Gastroesophageal sphincter (tissue), 4 donors: ENCODE results near the gene FBXW5. TPM values are rescaled to one million over a fixed set of nuclear protein-coding genes. Genes with fewer than 3 reads are reported as not detected.

ENCODE experiments used
- ATAC-seq: fragments of 150-250 bp; one replicate; pipeline ENCODE4 v1.9.1; 2016; ENCODE audit warnings: mild to moderate bottlenecking, moderate library complexity
- H3K27ac ChIP-seq, 4 donors: fragments of 200-600 bp; sonication (generic) in 3 of 4; 1 replicate in 3 of 4; 2 replicates in 1 of 4; pipeline ENCODE4 v1.5.1; 2016 to 2019
- H3K27me3 ChIP-seq: fragments of 200-600 bp; sonication (generic); one replicate; pipeline ENCODE4 v1.5.1; 2019
- H3K36me3 ChIP-seq, 2 donors: fragments of 200-600 bp; sonication (generic); one replicate each; pipeline ENCODE4 v1.5.1; 2019; ENCODE audit warnings: control low read depth in 1 of 2
- H3K4me1 ChIP-seq, 3 donors: fragments of 200-600 bp; sonication (generic); 1 replicate in 2 of 3; 2 replicates in 1 of 3; pipeline ENCODE4 v1.5.1; 2016 to 2019; ENCODE audit warnings: control low read depth in 2 of 3
- H3K4me3 ChIP-seq, 2 donors: fragments of 200-600 bp; sonication (generic); one replicate each; pipeline ENCODE4 v1.5.1; 2019; ENCODE audit warnings: mild to moderate bottlenecking in 1 of 2, moderate library complexity in 1 of 2
- H3K9me3 ChIP-seq, 3 donors: fragments of 200-600 bp; sonication (generic); one replicate each; pipeline ENCODE4 v1.5.1; 2017 to 2019; ENCODE audit warnings: control low read depth in 2 of 3
- CTCF ChIP-seq, 4 experiments: fragments of 200-600 bp in 2 of 4; fragments of 450-650 bp in 2 of 4; sonication (generic) in 1 of 4; IDR thresholded peaks; one replicate each; pipeline ENCODE4 v1.5.1; 2017 to 2019; ENCODE audit warnings: antibody characterized with exemption in 4 of 4, mild to moderate bottlenecking in 2 of 4, moderate library complexity in 2 of 4
- EP300 ChIP-seq: sonication (generic); formaldehyde crosslinking; IDR thresholded peaks from one replicate; pipeline ENCODE4 v1.6.1; 2017; ENCODE audit warnings: antibody characterized with exemption, mild to moderate bottlenecking
- POLR2A ChIP-seq, 2 donors: fragments of 450-650 bp; IDR thresholded peaks; one replicate each; pipeline ENCODE4 v1.6.1; 2017; ENCODE audit warnings: antibody characterized with exemption in 2 of 2, mild to moderate bottlenecking in 2 of 2, moderate library complexity in 1 of 2
- POLR2AphosphoS5 ChIP-seq: sonication (generic); formaldehyde crosslinking; IDR thresholded peaks from one replicate; pipeline ENCODE4 v1.6.1; 2017; ENCODE audit warnings: antibody characterized with exemption
- WGBS, 2 donors: methylation state at CpG; one replicate each; pipeline ENCODE4 v1.1.5; 2018; ENCODE audit warnings: low coverage in 1 of 2; 5-methylcytosine and 5-hydroxymethylcytosine counted together
- total RNA-seq, 4 donors: library from RNA; depleted of rRNA; stranded (reverse); fragments of >200 nt; gene quantifications; one replicate each; pipeline ENCODE4 v1.1.0, GENCODE V29; 2016

Gene FBXW5
- total RNA-seq, 4 donors from 2014 or later, result 171 to 310 (median 236) TPM

- TF ChIP-seq CTCF (IDR thresholded peaks at IDR 0.05) (no peak), POLR2AphosphoS5 (no peak), POLR2A (IDR thresholded peaks at IDR 0.05) (no peak), EP300 (no peak)
- H3K36me3 ChIP-seq, result no peaks in the 10 kb centered on the region
- WGBS, 2 donors, result 86% methylated on average over 10 of the region's 25 CpGs; no CpG with 5 or more reads in 1 of the 2 donors
- ATAC-seq, result no peak
- peaks cover 7% of the 10 kb centered on the region for H3K27me3 ChIP-seq
- no peaks in the 10 kb centered on the region for H3K9me3 ChIP-seq
- H3K4me1 ChIP-seq, result peaks cover 0 to 12% (median 4%) of the 10 kb centered on the region in 3 donors
- no peak overlapping the region for H3K4me3 ChIP-seq
- H3K27ac ChIP-seq, result no peak overlapping the region
These were observed 9.9 kb upstream of the FBXW5 start for GRCh38 chr9:136954270-136955083.

DNA sequence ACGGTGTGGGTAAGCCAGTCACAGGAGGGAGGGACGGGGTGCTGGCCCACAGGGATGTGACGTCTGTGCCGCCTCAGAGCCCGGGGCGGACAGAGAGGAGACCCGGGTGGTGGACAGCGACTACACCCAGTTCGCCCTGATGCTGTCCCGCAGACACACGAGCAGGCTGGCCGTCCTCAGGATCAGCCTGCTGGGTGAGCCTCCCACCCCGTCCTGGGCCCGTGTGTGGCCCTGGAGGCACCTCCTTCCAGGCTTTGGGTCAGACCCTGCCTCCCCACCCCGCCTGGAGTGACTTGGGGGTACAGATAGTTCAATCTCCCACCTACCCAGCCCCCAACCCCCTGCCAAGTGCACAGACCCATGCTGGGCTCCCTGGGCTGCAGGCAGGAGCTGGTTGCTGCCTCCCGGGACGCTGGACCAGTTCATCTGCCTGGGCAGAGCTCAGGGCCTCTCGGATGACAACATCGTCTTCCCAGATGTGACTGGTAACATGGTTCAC, 9.3 kb upstream of the FBXW5 start:
- WGBS, 2 donors, result no CpG with 5 or more reads among the region's 19 CpGs
- peaks cover 0 to 19% (median 8%) of the 10 kb centered on the region in 3 donors for H3K4me1 ChIP-seq
- H3K9me3 ChIP-seq, result no peaks in the 10 kb centered on the region
- peaks cover 1% of the 10 kb centered on the region for H3K27me3 ChIP-seq
- no peak for ATAC-seq
- no peak overlapping the region for H3K27ac ChIP-seq
- no peak overlapping the region for H3K4me3 ChIP-seq
- TF ChIP-seq CTCF (IDR thresholded peaks at IDR 0.05) (no peak), POLR2A (IDR thresholded peaks at IDR 0.05) (no peak), POLR2AphosphoS5 (no peak), EP300 (no peak)
- no peaks in the 10 kb centered on the region for H3K36me3 ChIP-seq

DNA sequence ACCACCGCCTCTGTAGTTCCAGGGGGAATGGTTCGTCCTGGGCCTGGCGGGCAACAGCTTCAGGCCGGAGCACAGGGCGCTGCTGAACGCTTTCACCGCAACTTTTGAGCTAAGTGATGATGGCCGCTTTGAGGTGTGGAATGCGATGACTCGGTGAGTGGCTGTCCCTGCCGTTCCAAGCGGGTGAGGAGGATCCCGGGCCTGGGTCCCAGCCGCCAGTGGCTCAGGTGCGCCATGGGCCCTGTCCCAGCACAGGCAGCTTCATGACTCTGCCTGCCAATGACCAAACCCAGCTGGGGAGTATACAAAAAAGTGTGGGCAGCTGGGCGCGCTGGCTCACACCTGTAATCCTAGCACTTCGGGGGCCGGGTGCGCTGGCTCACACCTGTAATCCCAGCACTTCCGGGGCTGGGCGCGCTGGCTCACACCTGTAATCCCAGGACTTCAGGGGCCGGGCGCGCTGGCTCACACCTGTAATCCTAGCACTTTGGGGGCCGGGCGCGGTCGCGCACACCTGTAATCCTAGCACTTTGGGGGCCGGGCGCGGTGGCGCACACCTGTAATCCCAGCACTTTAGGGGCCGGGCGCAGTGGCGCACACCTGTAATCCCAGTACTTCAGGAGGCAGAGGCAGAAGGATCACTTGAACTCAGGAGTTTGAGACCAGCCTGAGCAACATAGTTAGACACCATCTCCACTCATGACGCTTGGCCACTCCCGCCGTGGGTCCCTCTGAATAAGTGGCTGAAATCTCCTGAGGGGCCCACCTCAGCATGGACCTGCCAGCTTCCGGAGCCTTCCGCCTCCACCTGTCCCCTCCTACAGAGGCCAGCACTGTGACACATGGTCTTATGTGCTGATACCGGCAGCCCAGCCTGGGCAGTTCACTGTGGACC, 8.6 kb upstream of the FBXW5 start:
- TF ChIP-seq EP300 (no peak), POLR2AphosphoS5 (no peak), CTCF (IDR thresholded peaks at IDR 0.05) (no peak), POLR2A (IDR thresholded peaks at IDR 0.05) (no peak)
- WGBS, 2 donors, result no CpG with 5 or more reads among the region's 44 CpGs
- Histone ChIP-seq H3K27me3 (no peaks in the 10 kb centered on the region), H3K27ac (no peak overlapping the region), H3K9me3 (no peaks in the 10 kb centered on the region), H3K4me3 (no peak overlapping the region), H3K36me3 (no peaks in the 10 kb centered on the region), H3K4me1 (peaks cover 0 to 24% (median 8%) of the 10 kb centered on the region in 3 donors)
- no peak for ATAC-seq

GRCh38 chr9:136952321-136952850, 7.8 kb upstream of the FBXW5 start:
- no peak for TF ChIP-seq POLR2A (IDR thresholded peaks at IDR 0.05)
- TF ChIP-seq CTCF (IDR thresholded peaks at IDR 0.05), result no peak
- TF ChIP-seq POLR2AphosphoS5, result no peak
- TF ChIP-seq EP300, result no peak
- Histone ChIP-seq H3K36me3 (no peaks in the 10 kb centered on the region), H3K4me3 (no peak overlapping the region), H3K27ac (no peak overlapping the region), H3K9me3 (no peaks in the 10 kb centered on the region), H3K27me3 (no peaks in the 10 kb centered on the region), H3K4me1 (peaks cover 0 to 32% (median 8%) of the 10 kb centered on the region in 3 donors)
- no peak for ATAC-seq
- no CpG with 5 or more reads among the region's 15 CpGs for WGBS, 2 donors
